Neutrophil (primary cell): ENCODE results near the gene KCNQ5.

ENCODE experiments used
- H3K27ac ChIP-seq: fragments of 200-600 bp; sonication (generic); 2 replicates; pipeline ENCODE4 v1.5.1; 2016; ENCODE audit warnings: mild to moderate bottlenecking, moderate library complexity
- H3K27me3 ChIP-seq: fragments of 200-600 bp; sonication (generic); 2 replicates; pipeline ENCODE4 v1.6.0; 2016; ENCODE audit warnings: mild to moderate bottlenecking
- H3K36me3 ChIP-seq: fragments of 200-600 bp; sonication (generic); 2 replicates; pipeline ENCODE4 v1.5.1; 2017
- H3K4me1 ChIP-seq, 2 experiments: fragments of 200-600 bp in 1 of 2; sonication (generic) in 1 of 2; 1 replicate in 1 of 2; 2 replicates in 1 of 2; pipeline versions ENCODE4 v1.5.1 to v1.6.1; 2013 to 2016; ENCODE audit warnings: low read depth in 1 of 2, low read length in 1 of 2, mild to moderate bottlenecking in 1 of 2, moderate library complexity in 1 of 2; ENCODE audit not compliant: control insufficient read depth in 1 of 2, insufficient read depth in 1 of 2
- H3K4me3 ChIP-seq, 2 experiments: fragments of 200-600 bp in 1 of 2; sonication (generic) in 1 of 2; 1 replicate in 1 of 2; 2 replicates in 1 of 2; pipeline ENCODE4 v1.5.1; 2013 to 2016; ENCODE audit warnings: low read depth in 1 of 2, low read length in 1 of 2, mild to moderate bottlenecking in 1 of 2, moderate library complexity in 1 of 2
- H3K9me3 ChIP-seq: fragments of 200-600 bp; sonication (generic); 2 replicates; pipeline ENCODE4 v1.5.1; 2016
- TF ChIP-seq, protein P1 (sequence below): fragments of 200-600 bp; sonication (generic); IDR thresholded peaks from 2 replicates; pipeline ENCODE4 v1.5.1; 2016; ENCODE audit warnings: antibody characterized with exemption

The KCNQ5 gene

GRCh38 chr6:72825315-72825911, 203.5 kb downstream of the KCNQ5 start:
- TF ChIP-seq, protein P1, sequence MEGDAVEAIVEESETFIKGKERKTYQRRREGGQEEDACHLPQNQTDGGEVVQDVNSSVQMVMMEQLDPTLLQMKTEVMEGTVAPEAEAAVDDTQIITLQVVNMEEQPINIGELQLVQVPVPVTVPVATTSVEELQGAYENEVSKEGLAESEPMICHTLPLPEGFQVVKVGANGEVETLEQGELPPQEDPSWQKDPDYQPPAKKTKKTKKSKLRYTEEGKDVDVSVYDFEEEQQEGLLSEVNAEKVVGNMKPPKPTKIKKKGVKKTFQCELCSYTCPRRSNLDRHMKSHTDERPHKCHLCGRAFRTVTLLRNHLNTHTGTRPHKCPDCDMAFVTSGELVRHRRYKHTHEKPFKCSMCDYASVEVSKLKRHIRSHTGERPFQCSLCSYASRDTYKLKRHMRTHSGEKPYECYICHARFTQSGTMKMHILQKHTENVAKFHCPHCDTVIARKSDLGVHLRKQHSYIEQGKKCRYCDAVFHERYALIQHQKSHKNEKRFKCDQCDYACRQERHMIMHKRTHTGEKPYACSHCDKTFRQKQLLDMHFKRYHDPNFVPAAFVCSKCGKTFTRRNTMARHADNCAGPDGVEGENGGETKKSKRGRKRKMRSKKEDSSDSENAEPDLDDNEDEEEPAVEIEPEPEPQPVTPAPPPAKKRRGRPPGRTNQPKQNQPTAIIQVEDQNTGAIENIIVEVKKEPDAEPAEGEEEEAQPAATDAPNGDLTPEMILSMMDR = no peak
- Histone ChIP-seq H3K9me3 (no peaks in the 10 kb centered on the region), H3K27ac (no peak overlapping the region), H3K4me3 (no peak overlapping the region), H3K36me3 (no peaks in the 10 kb centered on the region), H3K4me1 (peaks cover 25% of the 10 kb centered on the region in 2 experiments), H3K27me3 (no peaks in the 10 kb centered on the region)

DNA sequence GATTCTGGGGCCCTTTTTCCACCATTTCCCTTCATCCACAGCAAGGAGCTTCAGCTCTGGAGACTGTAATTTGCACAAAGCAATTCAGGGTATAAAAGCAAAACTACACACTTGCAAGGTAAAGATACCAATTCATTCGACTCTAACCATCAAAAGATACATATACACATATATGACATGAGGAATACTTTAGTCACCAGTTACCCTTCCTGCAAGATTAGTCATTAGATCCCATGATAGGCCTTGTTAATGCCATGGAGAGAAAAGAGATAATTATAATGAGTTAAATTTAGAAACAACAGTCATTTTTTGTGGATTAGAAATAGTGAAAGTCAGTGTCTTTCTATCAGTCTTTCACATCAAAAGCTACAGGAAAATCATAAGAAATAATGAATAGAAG, 204.2 kb downstream of the KCNQ5 start:
- H3K4me1 ChIP-seq = peaks cover 19% of the 10 kb centered on the region in 2 experiments
- no peak overlapping the region for H3K27ac ChIP-seq
- no peaks in the 10 kb centered on the region for H3K9me3 ChIP-seq
- no peaks in the 10 kb centered on the region for H3K27me3 ChIP-seq
- no peaks in the 10 kb centered on the region for H3K36me3 ChIP-seq
- no peak overlapping the region for H3K4me3 ChIP-seq
- TF ChIP-seq, protein P1 = no peak

- Histone ChIP-seq H3K27me3 (no peaks in the 10 kb centered on the region), H3K27ac (no peak overlapping the region), H3K36me3 (no peaks in the 10 kb centered on the region), H3K4me3 (no peak overlapping the region), H3K9me3 (no peaks in the 10 kb centered on the region), H3K4me1 (peaks cover 10% of the 10 kb centered on the region in 2 experiments)
- TF ChIP-seq, protein P1 = no peak
Measured at GRCh38 chr6:72826744-72827438, 205.0 kb downstream of the KCNQ5 start.

GRCh38 chr6:72828904-72829303, 207.0 kb downstream of the KCNQ5 start:
- TF ChIP-seq, protein P1 = no peak
- H3K4me3 ChIP-seq = no peak overlapping the region

DNA sequence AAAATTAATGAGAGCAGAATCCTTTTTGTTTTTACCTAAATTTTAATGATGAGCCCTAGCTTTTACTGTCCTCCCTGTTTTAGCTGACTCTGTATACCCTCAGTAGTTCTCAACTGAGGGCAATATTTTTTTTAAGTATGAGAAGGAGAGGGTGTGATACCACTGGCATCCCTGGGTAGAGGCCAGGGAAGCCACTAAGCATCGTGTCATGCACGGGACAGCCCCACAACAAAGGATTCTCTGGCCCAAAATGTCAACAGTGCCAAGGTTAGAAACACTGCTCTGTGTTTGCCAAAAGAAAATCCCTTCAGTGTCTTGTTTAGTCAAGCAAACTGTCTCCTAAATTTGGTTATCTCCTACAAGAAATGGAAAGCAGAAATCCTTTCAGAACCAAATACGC, 210.4 kb downstream of the KCNQ5 start:
- no peaks in the 10 kb centered on the region for H3K4me1 ChIP-seq
- H3K4me3 ChIP-seq = no peak overlapping the region
- no peak overlapping the region for H3K27ac ChIP-seq
- no peaks in the 10 kb centered on the region for H3K9me3 ChIP-seq
- no peaks in the 10 kb centered on the region for H3K36me3 ChIP-seq
- TF ChIP-seq, protein P1 = no peak
- no peaks in the 10 kb centered on the region for H3K27me3 ChIP-seq

More at GRCh38 chr6:72828904-72829303, 207.0 kb downstream of the KCNQ5 start:
- Histone ChIP-seq H3K27me3 (no peaks in the 10 kb centered on the region), H3K27ac (no peak overlapping the region), H3K4me1 (no peaks in the 10 kb centered on the region), H3K36me3 (no peaks in the 10 kb centered on the region), H3K9me3 (no peaks in the 10 kb centered on the region)
